GM12875 (cell line): ENCODE measurements around the gene LZTR1.
A peak's percentile ranks its signal among the peaks of the same experiment; 100 is the strongest.

Source experiments
- H3K4me3 ChIP-seq: one replicate; pipeline ENCODE4 v1.5.1; 2011; ENCODE audit warnings: low read depth, low read length, control low read depth
- TF ChIP-seq, protein P1 (sequence below): IDR thresholded peaks from 2 replicates; pipeline ENCODE4 v1.5.1; 2011; ENCODE audit warnings: low read depth, mild to moderate bottlenecking, control low read depth, inconsistent platforms, low read length, moderate library complexity, borderline replicate concordance; ENCODE audit not compliant: insufficient read depth

Gene LZTR1

DNA sequence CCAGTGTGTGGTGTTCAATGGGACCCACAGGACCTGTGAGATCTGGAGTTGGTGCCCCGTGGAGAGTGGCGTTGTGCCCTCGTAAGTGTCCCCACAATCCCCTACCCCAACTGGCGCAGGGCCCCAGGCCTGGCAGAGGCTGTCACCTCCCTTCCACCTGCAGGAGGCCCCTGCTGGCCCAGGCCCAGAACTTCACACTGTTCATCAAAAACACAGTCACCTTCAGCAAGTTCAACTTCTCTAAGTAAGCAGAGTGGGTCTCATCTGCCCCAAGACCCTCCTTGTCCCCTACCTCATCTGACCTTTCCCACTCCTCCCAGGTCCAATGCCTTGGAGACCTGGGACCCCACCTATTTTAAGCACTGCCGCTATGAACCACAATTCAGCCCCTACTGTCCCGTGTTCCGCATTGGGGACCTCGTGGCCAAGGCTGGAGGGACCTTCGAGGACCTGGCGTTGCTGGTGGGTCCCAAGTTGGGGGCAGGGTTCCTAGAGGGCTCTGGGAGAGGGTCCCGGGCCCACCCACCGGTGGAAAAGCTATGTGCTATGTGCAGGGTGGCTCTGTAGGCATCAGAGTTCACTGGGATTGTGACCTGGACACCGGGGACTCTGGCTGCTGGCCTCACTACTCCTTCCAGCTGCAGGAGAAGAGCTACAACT is 41.0 kb downstream of the LZTR1 start:
- TF ChIP-seq, protein P1, sequence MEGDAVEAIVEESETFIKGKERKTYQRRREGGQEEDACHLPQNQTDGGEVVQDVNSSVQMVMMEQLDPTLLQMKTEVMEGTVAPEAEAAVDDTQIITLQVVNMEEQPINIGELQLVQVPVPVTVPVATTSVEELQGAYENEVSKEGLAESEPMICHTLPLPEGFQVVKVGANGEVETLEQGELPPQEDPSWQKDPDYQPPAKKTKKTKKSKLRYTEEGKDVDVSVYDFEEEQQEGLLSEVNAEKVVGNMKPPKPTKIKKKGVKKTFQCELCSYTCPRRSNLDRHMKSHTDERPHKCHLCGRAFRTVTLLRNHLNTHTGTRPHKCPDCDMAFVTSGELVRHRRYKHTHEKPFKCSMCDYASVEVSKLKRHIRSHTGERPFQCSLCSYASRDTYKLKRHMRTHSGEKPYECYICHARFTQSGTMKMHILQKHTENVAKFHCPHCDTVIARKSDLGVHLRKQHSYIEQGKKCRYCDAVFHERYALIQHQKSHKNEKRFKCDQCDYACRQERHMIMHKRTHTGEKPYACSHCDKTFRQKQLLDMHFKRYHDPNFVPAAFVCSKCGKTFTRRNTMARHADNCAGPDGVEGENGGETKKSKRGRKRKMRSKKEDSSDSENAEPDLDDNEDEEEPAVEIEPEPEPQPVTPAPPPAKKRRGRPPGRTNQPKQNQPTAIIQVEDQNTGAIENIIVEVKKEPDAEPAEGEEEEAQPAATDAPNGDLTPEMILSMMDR, result peak; percentile 14; the same call in 1 of the 2 replicates
- no peak overlapping the region for H3K4me3 ChIP-seq

DNA sequence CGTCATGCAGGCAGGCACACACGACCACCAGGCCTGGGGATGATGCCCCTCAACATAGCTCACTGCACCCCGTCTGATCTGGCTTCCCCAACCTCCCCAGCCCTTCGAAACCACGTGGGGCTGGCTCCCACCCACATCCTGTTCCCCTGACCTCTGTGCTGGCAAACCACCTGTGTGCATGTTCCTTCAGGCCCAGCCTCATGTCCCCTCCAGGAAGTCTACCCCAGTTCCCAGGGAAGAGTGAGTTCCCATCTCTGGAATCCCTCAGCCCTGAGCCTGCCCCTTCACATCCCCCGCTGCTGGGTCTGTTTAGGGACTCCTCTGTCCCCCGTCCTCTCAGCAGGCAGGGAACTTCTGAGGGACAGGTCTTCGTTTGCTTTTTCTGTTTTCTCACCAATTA is 43.2 kb downstream of the LZTR1 start:
- H3K4me3 ChIP-seq, result no peak overlapping the region
- TF ChIP-seq, protein P1, result no peak

DNA sequence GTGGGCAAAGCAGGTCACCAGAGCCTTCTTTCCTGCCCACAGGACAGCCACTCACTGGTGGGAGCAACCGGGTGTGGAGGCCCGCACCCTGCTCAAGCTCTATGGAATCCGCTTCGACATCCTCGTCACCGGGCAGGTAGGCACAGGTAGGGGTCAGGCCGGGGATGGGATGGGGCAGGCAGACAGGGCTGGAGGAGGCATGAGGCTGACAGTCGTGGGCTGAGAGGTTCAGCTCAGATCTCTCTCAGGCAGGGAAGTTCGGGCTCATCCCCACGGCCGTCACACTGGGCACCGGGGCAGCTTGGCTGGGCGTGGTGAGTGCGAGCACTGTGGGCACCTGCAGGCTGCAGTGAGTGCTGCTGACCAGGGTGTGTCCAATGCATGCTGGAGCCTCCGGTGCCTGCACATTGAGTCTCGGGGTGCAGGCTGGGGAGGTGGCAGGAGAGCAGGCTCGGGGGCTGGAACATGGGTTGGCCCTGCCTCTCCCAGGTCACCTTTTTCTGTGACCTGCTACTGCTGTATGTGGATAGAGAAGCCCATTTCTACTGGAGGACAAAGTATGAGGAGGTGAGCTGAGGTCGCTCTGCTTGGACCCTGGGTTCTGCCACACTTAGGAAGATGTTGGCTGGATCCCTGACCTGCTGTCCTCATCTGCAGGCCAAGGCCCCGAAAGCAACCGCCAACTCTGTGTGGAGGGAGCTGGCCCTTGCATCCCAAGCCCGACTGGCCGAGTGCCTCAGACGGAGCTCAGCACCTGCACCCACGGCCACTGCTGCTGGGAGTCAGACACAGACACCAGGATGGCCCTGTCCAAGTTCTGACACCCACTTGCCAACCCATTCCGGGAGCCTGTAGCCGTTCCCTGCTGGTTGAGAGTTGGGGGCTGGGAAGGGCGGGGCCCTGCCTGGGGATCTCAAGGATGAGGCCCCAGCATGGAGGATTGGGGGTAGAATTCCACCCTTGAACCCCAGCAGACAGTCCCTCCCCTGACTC is 44.0 kb downstream of the LZTR1 start:
- TF ChIP-seq, protein P1, result no peak
- H3K4me3 ChIP-seq, result no peak overlapping the region

DNA sequence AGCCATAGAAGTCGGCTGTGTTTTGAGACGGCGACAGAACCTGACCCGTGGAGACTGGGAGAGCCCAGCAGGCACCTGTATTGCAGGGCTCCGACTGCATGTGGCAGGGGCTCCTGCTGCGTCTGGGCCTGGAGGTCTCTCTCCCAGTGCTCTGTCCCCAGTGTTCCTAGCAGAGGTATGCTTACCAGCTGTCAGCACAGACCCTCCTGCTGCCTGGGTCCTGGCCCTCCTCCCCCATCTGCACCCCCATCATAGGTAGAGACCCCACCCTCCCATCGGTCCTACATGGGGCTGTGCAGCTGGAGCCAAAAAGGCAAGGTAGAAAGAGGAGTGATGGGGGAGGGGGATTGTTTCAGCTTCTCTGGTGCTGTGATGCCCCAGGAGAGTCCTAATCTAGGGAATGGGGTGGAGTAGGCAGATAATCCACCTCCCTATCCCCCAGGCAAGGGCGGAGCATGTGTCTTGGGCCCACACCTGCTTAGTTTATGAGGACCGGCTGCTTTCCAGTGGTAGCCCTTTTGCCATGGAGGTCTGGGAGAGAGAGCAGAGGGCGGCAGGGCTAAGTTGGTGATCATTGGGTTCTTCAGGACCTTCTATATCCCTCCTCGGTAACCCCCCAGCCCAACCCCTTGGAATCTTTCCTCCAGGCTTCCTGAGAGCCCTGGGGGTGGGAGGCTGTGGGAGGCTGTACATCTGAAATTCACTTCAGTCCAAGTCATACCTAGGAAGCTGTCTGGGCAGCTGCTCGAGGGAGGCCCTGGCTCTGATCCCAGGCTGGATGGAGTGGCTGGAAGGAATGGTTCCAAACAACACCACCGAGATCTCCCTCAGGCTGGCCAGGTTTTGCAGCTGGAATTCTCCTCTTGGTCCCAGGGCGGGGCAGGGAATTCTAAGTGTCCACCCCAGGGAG is 44.9 kb downstream of the LZTR1 start:
- TF ChIP-seq, protein P1, result no peak
- H3K4me3 ChIP-seq, result no peak overlapping the region

DNA sequence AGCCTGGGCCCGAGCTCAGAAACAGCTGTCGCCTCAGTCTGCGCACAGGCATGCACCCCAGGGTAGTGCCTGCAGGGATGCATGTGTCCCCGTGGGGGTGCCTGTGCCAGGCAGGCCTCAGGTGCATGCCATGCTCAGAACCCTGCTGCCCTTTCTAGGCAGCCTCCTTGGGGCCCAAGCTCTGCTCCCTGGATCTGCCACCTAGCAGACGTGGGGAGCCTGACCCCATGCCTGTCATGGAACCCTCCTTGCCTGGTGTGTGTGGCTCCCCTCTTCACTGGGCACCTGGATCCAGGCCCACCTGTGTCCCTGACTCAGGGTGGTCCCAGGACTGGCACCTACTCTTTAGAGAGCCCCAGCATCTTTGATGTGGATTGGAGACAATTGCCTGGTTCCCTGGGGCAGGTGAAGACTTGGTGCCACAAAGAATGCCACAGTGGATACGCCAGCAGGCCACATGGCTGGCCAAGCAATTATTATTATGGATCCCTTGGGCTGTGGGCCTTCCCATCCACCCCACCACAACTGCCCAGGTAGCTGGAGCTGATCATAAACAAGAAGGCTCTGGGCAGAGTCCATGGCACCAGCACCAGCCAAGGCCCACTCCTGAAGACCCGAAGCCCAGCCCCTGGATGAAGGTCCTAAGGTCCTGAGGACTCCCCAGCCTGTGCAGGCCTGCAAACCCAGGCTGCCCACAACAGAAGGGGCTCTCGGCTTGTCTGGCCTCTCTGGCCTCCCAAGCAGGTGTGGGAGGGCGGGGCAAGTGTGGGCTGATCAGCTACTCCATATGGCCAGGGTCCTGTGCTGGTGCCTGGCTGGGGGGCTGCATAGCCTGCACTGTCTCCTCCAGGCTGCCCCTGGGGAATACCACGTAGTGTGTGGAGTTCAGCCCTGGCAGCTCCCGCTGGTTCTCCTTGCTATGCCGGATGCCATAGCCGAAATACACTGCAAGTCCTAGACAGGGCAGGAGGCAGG is 46.5 kb downstream of the LZTR1 start:
- TF ChIP-seq, protein P1, result no peak
- H3K4me3 ChIP-seq, result no peak overlapping the region

DNA sequence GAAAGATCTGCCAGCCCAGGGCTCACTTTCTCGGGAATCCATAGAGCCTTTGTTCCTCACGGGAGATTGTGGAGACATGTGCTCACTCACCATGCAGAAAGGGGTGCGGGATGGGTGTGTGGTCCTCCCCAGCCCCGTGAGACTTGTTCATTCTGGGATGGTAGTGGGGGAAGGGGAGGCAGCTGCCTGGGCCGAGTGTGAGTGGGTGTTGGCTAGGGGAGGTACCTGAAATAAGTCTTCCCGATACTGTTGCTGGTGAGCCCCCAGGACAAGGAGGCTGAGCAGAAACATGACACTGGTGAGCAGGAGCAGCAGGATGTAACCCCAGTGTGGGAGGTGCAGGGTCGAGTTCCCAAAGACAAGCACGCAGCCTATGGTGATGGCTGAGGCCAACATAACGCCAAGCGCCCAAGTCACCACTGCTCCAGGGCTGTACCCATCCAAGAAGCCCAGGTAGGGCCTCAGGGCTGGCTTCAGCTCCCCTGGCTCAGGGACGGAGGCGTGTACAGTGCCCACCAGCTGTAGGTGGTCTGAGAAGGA is 47.5 kb downstream of the LZTR1 start:
- TF ChIP-seq, protein P1, result no peak

More for the DNA sequence above, 47.5 kb downstream of the LZTR1 start:
- H3K4me3 ChIP-seq, result no peak overlapping the region
